ENCODE measurements around the gene SMG9. TPM values are rescaled to one million over a fixed set of nuclear protein-coding genes. Genes with fewer than 3 reads are reported as not detected.

The SMG9 gene
- total RNA-seq, 4 donors from 2014 or later, result 14.6 to 49.8 (median 28.0) TPM

- no peak for DNase-seq (ENCODE audit: low spot score in 2 of 2)
- H3K36me3 ChIP-seq, result peaks cover 0 to 91% (median 35%) of the 10 kb centered on the region in 3 donors
- TF ChIP-seq CTCF (IDR thresholded peaks at IDR 0.05) (no peak), EP300 (IDR thresholded peaks at IDR 0.05) (no peak), POLR2A (IDR thresholded peaks at IDR 0.05) (no peak)
- WGBS, 2 donors, result 77 to 83% methylated on average over 16 of the region's 16 CpGs
- H3K27me3 ChIP-seq, result no peaks in the 10 kb centered on the region
- peak overlapping the region in 2 of 4 donors; percentile 58 to 68 for H3K27ac ChIP-seq
- peaks cover 0 to 22% (median 3%) of the 10 kb centered on the region in 4 donors for H3K4me1 ChIP-seq
- H3K9me3 ChIP-seq, result no peaks in the 10 kb centered on the region
- no peak overlapping the region for H3K4me3 ChIP-seq
Observed at GRCh38 chr19:43739439-43740235, 15.1 kb downstream of the SMG9 start.

- Histone ChIP-seq H3K27ac (peak overlapping the region in 3 of 4 donors; percentile 17 to 68 (median 58)), H3K4me1 (peaks cover 0 to 17% (median 3%) of the 10 kb centered on the region in 4 donors), H3K27me3 (no peaks in the 10 kb centered on the region), H3K9me3 (no peaks in the 10 kb centered on the region), H3K4me3 (no peak overlapping the region), H3K36me3 (peaks cover 0 to 90% (median 30%) of the 10 kb centered on the region in 3 donors)
- no peak for TF ChIP-seq POLR2A (IDR thresholded peaks at IDR 0.05)
- no peak for TF ChIP-seq CTCF (IDR thresholded peaks at IDR 0.05)
- no peak for TF ChIP-seq EP300 (IDR thresholded peaks at IDR 0.05)
- WGBS, 2 donors, result 41 to 47% methylated on average over 5 of the region's 5 CpGs
- no peak for DNase-seq (ENCODE audit: low spot score in 2 of 2)
Observed at GRCh38 chr19:43738780-43739211, 16.0 kb downstream of the SMG9 start.

- Histone ChIP-seq H3K27me3 (no peaks in the 10 kb centered on the region), H3K4me3 (no peak overlapping the region), H3K27ac (no peak overlapping the region), H3K36me3 (peaks cover 0 to 90% (median 26%) of the 10 kb centered on the region in 3 donors), H3K4me1 (peaks cover 0 to 22% (median 0%) of the 10 kb centered on the region in 4 donors), H3K9me3 (no peaks in the 10 kb centered on the region)
- TF ChIP-seq CTCF (IDR thresholded peaks at IDR 0.05) (no peak), EP300 (IDR thresholded peaks at IDR 0.05) (no peak), POLR2A (IDR thresholded peaks at IDR 0.05) (no peak)
- no peak for DNase-seq (ENCODE audit: low spot score in 2 of 2)
Observed at GRCh38 chr19:43735957-43736356, 18.8 kb downstream of the SMG9 start.

- no peak overlapping the region for H3K4me3 ChIP-seq
- H3K27ac ChIP-seq, result no peak overlapping the region
- WGBS, 2 donors, result 96 to 97% methylated on average over 6 of the region's 6 CpGs
- H3K4me1 ChIP-seq, result peaks cover 0 to 22% (median 0%) of the 10 kb centered on the region in 4 donors
- H3K9me3 ChIP-seq, result no peaks in the 10 kb centered on the region
- no peak for DNase-seq (ENCODE audit: low spot score in 2 of 2)
- no peak for TF ChIP-seq EP300 (IDR thresholded peaks at IDR 0.05)
- no peak for TF ChIP-seq POLR2A (IDR thresholded peaks at IDR 0.05)
- no peak for TF ChIP-seq CTCF (IDR thresholded peaks at IDR 0.05)
- H3K36me3 ChIP-seq, result peaks cover 0 to 90% (median 24%) of the 10 kb centered on the region in 3 donors
- no peaks in the 10 kb centered on the region for H3K27me3 ChIP-seq
Observed at GRCh38 chr19:43735013-43735412, 19.7 kb downstream of the SMG9 start.

GRCh38 chr19:43731846-43732245 is 22.9 kb downstream of the SMG9 start:
- H3K9me3 ChIP-seq, result no peaks in the 10 kb centered on the region
- TF ChIP-seq EP300 (IDR thresholded peaks at IDR 0.05) (no peak), POLR2A (IDR thresholded peaks at IDR 0.05) (no peak), CTCF (IDR thresholded peaks at IDR 0.05) (no peak)
- 21 to 60% methylated on average over 1 of the region's 1 CpG for WGBS, 2 donors
- H3K4me1 ChIP-seq, result peaks cover 0 to 13% (median 0%) of the 10 kb centered on the region in 4 donors
- H3K4me3 ChIP-seq, result no peak overlapping the region
- peaks cover 0 to 82% (median 10%) of the 10 kb centered on the region in 3 donors for H3K36me3 ChIP-seq
- no peak for DNase-seq (ENCODE audit: low spot score in 2 of 2)
- H3K27ac ChIP-seq, result no peak overlapping the region
- H3K27me3 ChIP-seq, result no peaks in the 10 kb centered on the region

All from tibial nerve (tissue), 4 donors.